ENCODE data around the gene NXNL1. TPM values are rescaled to one million over a fixed set of nuclear protein-coding genes. Genes with fewer than 3 reads are reported as not detected.

Gene NXNL1
- total and polyA plus RNA-seq, 8 donors: 0.92 TPM; not detected in 7

GRCh38 chr19:17421942-17422341 lies 38.8 kb downstream of the NXNL1 start:
- Histone ChIP-seq H3K4me3 (no peak overlapping the region), H3K4me1 (peaks cover 8 to 29% (median 19%) of the 10 kb centered on the region in 4 donors), H3K27ac (no peak overlapping the region), H3K27me3 (peaks cover 0 to 6% (median 0%) of the 10 kb centered on the region in 3 donors), H3K9me3 (no peaks in the 10 kb centered on the region), H3K36me3 (peaks cover 0 to 24% (median 21%) of the 10 kb centered on the region in 4 donors)
- WGBS, 5 donors: 95 to 98% (median 98%) methylated on average over 4 of the region's 4 CpGs
- DNase-seq: no peak
- TF ChIP-seq POLR2A (IDR thresholded peaks at IDR 0.05) (no peak), EP300 (IDR thresholded peaks at IDR 0.05) (no peak), POLR2AphosphoS5 (IDR thresholded peaks at IDR 0.05) (no peak), CTCF (IDR thresholded peaks at IDR 0.05) (no peak)
- intact Hi-C loops (cut with DNase I; ENCODE audit: low total_unique reads): no loop called here

- intact Hi-C loops (cut with DNase I; ENCODE audit: low total_unique reads): no loop called here
- Histone ChIP-seq H3K9me3 (no peaks in the 10 kb centered on the region), H3K4me1 (peaks cover 8 to 31% (median 22%) of the 10 kb centered on the region in 4 donors), H3K27ac (peak overlapping the region in 4 of 5 donors; percentile 73 to 86 (median 83)), H3K4me3 (peak overlapping the region; percentile 69 to 92 (median 82)), H3K36me3 (peaks cover 0 to 27% (median 21%) of the 10 kb centered on the region in 4 donors), H3K27me3 (peaks cover 0 to 6% (median 0%) of the 10 kb centered on the region in 3 donors)
- TF ChIP-seq CTCF (IDR thresholded peaks at IDR 0.05): peak in 1 of 7 experiments; percentile 15
- TF ChIP-seq POLR2AphosphoS5 (IDR thresholded peaks at IDR 0.05): no peak
- no peak for TF ChIP-seq EP300 (IDR thresholded peaks at IDR 0.05)
- WGBS, 5 donors: 4 to 6% (median 5%) methylated on average over 15 to 25 of the region's 25 CpGs
- peak; percentile 35 to 69 for DNase-seq
Measured at GRCh38 chr19:17420475-17420924, 40.2 kb downstream of the NXNL1 start.

- H3K4me1 ChIP-seq: peaks cover 8 to 35% (median 20%) of the 10 kb centered on the region in 4 donors
- H3K27ac ChIP-seq: peak within 1 kb of the TSS; percentile 73 to 86 (median 81)
- 0 to 4% (median 1%) methylated on average over 17 to 85 of the region's 85 CpGs for WGBS, 5 donors
- H3K27me3 ChIP-seq: peaks cover 0 to 7% (median 0%) of the 10 kb centered on the region in 3 donors
- DNase-seq: peak; percentile 97 to 100
- peaks cover 0 to 31% (median 24%) of the 10 kb centered on the region in 4 donors for H3K36me3 ChIP-seq
- peak; percentile 52 to 92 (median 87) for TF ChIP-seq POLR2AphosphoS5 (IDR thresholded peaks at IDR 0.05)
- TF ChIP-seq EP300 (IDR thresholded peaks at IDR 0.05): no peak
- no peak for TF ChIP-seq POLR2A (IDR thresholded peaks at IDR 0.05)
- intact Hi-C loops (cut with DNase I; ENCODE audit: low total_unique reads): no loop called here
- H3K4me3 ChIP-seq: peak within 1 kb of the TSS; percentile 69 to 92 (median 82)
- no peaks in the 10 kb centered on the region for H3K9me3 ChIP-seq
Measured at GRCh38 chr19:17419621-17420474, 40.9 kb downstream of the NXNL1 start, which contains the start of gene MVB12A. TSS of gene MVB12A (plus strand) at chr19:17420047. CDS start at chr19:17420136, 89 bp downstream.

- TF ChIP-seq EP300 (IDR thresholded peaks at IDR 0.05) (no peak), CTCF (IDR thresholded peaks at IDR 0.05) (no peak), POLR2A (IDR thresholded peaks at IDR 0.05) (no peak), POLR2AphosphoS5 (IDR thresholded peaks at IDR 0.05) (no peak)
- Histone ChIP-seq H3K9me3 (no peaks in the 10 kb centered on the region), H3K4me3 (peak overlapping the region; percentile 69 to 92 (median 82)), H3K4me1 (peaks cover 8 to 33% (median 17%) of the 10 kb centered on the region in 4 donors), H3K27ac (peak overlapping the region; percentile 71 to 86 (median 81)), H3K27me3 (peaks cover 0 to 14% (median 0%) of the 10 kb centered on the region in 3 donors), H3K36me3 (peaks cover 0 to 38% (median 27%) of the 10 kb centered on the region in 4 donors)
- 21 to 37% (median 27%) methylated on average over 8 of the region's 8 CpGs for WGBS, 5 donors
- intact Hi-C loops (cut with DNase I; ENCODE audit: low total_unique reads): no loop called here
- no peak for DNase-seq
Measured at GRCh38 chr19:17419154-17419620, 41.5 kb downstream of the NXNL1 start.

Data from stomach (tissue), 9 donors.